Measurements from ENCODE around the gene ADAMTS15. TPM values are rescaled to one million over a fixed set of nuclear protein-coding genes. Genes with fewer than 3 reads are reported as not detected.

Gene ADAMTS15
- total and polyA plus RNA-seq, 12 donors, result 0.68 to 3.7 (median 2.2) TPM

DNA sequence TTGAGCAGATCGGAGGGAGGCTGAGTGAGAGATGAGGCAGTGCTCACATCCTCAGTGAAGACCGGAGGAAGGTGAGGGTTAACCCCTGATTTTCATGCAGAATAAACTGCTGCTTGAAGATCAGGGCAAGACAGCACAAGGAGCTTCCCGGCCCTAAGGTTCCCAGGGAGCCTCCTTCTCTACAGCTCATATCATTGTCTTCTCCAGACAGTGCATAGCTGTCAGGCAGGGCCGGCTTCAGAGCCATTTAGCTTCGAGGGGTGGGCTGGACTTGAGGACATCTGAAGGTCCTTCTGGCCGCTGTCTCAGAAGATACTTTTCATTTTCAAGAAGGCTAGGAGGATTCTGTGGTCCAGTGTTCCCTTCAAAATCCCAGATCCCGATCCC is 27.3 kb upstream of the ADAMTS15 start:
- Histone ChIP-seq H3K4me3 (no peak overlapping the region), H3K27ac (peak overlapping the region in 1 of 5 donors; percentile 34), H3K9me3 (replicated peaks in 1 of 3) (no peaks in the 10 kb centered on the region), H3K36me3 (replicated peaks in 1 of 2) (no peaks in the 10 kb centered on the region), H3K27me3 (peaks cover 8% of the 10 kb centered on the region), H3K4me1 (replicated peaks in 1 of 2) (no peaks in the 10 kb centered on the region)
- 77 to 84% (median 79%) methylated on average over 5 to 7 of the region's 7 CpGs for WGBS, 4 donors
- intact Hi-C loops (cut with DNase I), result no loop called here
- no peak for DNase-seq
- TF ChIP-seq, protein P1, sequence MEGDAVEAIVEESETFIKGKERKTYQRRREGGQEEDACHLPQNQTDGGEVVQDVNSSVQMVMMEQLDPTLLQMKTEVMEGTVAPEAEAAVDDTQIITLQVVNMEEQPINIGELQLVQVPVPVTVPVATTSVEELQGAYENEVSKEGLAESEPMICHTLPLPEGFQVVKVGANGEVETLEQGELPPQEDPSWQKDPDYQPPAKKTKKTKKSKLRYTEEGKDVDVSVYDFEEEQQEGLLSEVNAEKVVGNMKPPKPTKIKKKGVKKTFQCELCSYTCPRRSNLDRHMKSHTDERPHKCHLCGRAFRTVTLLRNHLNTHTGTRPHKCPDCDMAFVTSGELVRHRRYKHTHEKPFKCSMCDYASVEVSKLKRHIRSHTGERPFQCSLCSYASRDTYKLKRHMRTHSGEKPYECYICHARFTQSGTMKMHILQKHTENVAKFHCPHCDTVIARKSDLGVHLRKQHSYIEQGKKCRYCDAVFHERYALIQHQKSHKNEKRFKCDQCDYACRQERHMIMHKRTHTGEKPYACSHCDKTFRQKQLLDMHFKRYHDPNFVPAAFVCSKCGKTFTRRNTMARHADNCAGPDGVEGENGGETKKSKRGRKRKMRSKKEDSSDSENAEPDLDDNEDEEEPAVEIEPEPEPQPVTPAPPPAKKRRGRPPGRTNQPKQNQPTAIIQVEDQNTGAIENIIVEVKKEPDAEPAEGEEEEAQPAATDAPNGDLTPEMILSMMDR (IDR thresholded peaks at IDR 0.05), result no peak

DNA sequence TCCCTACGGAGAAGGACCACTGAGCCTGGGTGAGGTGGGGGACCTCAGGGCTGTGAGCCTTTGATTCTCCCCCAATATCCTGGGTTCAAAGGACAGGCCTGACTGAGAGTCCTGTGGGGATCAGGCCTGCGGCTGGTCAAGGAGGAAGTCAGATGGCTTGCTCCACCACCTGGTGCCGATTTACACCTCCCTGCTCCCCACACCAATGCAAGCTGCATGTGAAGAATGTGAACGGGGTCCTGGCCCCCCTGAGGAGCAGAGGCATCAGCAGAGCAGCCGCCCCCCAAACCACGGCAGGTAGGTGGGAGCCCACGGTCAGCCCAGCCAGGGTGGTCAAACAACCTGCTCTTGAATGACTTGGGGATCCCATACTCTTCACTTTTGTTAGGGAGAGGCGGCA is 26.7 kb upstream of the ADAMTS15 start:
- Histone ChIP-seq H3K4me3 (no peak overlapping the region), H3K9me3 (replicated peaks in 1 of 3) (no peaks in the 10 kb centered on the region), H3K27me3 (peaks cover 13% of the 10 kb centered on the region), H3K4me1 (replicated peaks in 1 of 2) (no peaks in the 10 kb centered on the region), H3K27ac (no peak overlapping the region), H3K36me3 (replicated peaks in 1 of 2) (no peaks in the 10 kb centered on the region)
- intact Hi-C loops (cut with DNase I), result no loop called here
- WGBS, 4 donors, result 77 to 88% (median 83%) methylated on average over 7 to 8 of the region's 8 CpGs
- no peak for TF ChIP-seq POLR2A (IDR thresholded peaks at IDR 0.05)
- TF ChIP-seq, protein P1 (IDR thresholded peaks at IDR 0.05), result no peak
- DNase-seq, result no peak

DNA sequence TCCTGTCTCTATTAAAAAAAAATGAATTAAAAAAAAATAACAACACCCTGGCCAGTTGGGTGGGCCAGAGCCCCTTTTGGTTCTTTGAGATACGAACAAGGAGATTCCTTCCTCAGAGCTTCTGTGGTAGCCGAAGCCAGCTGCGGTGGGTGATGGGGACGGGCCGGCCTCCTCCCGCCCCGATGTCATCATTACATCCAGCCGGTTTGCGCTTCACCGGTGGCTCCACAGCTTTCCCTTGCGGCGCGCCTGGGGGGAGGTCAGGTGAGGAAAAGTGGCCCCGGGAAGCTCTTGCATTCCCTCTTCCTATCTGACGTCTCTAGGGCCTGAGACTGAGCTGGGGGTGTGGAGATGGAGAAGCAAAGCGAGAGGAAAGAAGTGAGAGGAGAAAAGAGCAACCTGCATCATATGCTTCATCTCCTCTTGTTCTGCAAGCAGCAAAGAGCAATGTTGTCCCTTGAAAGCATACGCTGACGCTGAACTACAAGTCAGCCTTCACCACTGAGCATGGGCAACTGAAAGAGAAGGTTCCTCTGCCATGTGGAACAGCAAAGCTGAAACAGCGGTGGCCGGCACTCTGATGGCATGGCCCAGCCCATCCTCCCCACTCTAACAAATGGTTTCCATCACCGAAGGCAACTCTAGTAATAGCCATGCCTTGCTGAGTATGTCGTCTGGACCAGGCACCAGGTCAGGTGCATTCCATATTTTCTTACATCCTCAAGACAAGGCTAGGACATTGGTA is 26.0 kb upstream of the ADAMTS15 start:
- no peaks in the 10 kb centered on the region for H3K36me3 ChIP-seq (replicated peaks in 1 of 2)
- 86 to 91% (median 89%) methylated on average over 19 to 22 of the region's 22 CpGs for WGBS, 4 donors

DNA sequence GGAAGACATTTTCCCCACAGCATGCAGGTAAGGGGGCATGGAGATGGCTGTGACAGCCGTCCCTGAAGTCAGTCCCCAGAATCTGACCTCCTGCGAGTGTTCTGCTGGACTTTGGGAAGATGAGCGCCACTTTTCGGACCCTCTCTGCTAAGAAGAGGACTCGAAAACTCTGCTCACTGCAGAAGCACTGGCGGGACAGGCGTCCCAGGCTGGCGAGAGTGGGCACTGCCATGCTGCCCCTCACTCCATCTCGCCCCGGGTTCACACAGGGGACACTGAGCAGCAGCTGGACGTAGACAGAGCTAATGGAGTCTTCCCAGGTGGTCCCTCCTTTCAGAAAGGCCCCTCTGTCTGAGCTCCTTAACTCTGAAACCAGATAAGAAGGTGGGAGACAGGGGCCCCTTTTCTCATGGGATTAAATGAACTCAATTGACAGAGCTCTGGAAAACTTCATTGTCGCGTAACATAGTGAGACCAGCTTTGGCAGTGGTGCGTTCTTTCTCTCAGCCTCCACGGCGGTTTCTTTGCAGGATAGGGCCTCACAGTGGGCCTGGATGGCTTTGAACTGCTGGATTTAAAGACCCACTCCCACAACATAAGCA is 24.8 kb upstream of the ADAMTS15 start:
- no peak for DNase-seq
- Histone ChIP-seq H3K36me3 (replicated peaks in 1 of 2) (no peaks in the 10 kb centered on the region), H3K9me3 (replicated peaks in 1 of 3) (no peaks in the 10 kb centered on the region), H3K4me3 (no peak overlapping the region), H3K4me1 (replicated peaks in 1 of 2) (peaks cover 6% of the 10 kb centered on the region in 2 donors), H3K27me3 (peaks cover 28% of the 10 kb centered on the region), H3K27ac (no peak overlapping the region)
- WGBS, 4 donors, result 67 to 88% (median 78%) methylated on average over 12 to 16 of the region's 16 CpGs
- intact Hi-C loops (cut with DNase I), result no loop called here
- no peak for TF ChIP-seq POLR2A (IDR thresholded peaks at IDR 0.05)
- TF ChIP-seq, protein P1 (IDR thresholded peaks at IDR 0.05), result no peak

More for the DNA sequence above, 26.0 kb upstream of the ADAMTS15 start:
- Histone ChIP-seq H3K4me1 (replicated peaks in 1 of 2) (peaks cover 0 to 1% of the 10 kb centered on the region in 2 donors), H3K9me3 (replicated peaks in 1 of 3) (no peaks in the 10 kb centered on the region), H3K4me3 (no peak overlapping the region), H3K27me3 (peaks cover 20% of the 10 kb centered on the region), H3K27ac (no peak overlapping the region)
- DNase-seq, result no peak
- intact Hi-C loops (cut with DNase I), result no loop called here
- TF ChIP-seq POLR2A (IDR thresholded peaks at IDR 0.05), result no peak
- TF ChIP-seq, protein P1 (IDR thresholded peaks at IDR 0.05), result no peak
